GM12864 (cell line): ENCODE results near the gene GCFC2.

Experiments used
- DNase-seq: peaks from one replicate; pipeline ENCODE4 v3.0.0-alpha.2; 2011; ENCODE audit warnings: low read depth
- H3K4me3 ChIP-seq: 2 replicates; pipeline ENCODE4 v1.5.1; 2011; ENCODE audit warnings: mild to moderate bottlenecking, low read depth, low read length, control low read depth
- TF ChIP-seq, protein P1 (sequence below): IDR thresholded peaks from 2 replicates; pipeline ENCODE4 v1.5.1; 2011; ENCODE audit warnings: low read depth, mild to moderate bottlenecking, moderate library complexity, low read length, control low read depth, inconsistent platforms; ENCODE audit errors: missing control alignments

The GCFC2 gene

GRCh38 chr2:75619956-75620740 lies 90.6 kb downstream of the GCFC2 start:
- H3K4me3 ChIP-seq: no peak overlapping the region
- TF ChIP-seq, protein P1, sequence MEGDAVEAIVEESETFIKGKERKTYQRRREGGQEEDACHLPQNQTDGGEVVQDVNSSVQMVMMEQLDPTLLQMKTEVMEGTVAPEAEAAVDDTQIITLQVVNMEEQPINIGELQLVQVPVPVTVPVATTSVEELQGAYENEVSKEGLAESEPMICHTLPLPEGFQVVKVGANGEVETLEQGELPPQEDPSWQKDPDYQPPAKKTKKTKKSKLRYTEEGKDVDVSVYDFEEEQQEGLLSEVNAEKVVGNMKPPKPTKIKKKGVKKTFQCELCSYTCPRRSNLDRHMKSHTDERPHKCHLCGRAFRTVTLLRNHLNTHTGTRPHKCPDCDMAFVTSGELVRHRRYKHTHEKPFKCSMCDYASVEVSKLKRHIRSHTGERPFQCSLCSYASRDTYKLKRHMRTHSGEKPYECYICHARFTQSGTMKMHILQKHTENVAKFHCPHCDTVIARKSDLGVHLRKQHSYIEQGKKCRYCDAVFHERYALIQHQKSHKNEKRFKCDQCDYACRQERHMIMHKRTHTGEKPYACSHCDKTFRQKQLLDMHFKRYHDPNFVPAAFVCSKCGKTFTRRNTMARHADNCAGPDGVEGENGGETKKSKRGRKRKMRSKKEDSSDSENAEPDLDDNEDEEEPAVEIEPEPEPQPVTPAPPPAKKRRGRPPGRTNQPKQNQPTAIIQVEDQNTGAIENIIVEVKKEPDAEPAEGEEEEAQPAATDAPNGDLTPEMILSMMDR: no peak

DNA sequence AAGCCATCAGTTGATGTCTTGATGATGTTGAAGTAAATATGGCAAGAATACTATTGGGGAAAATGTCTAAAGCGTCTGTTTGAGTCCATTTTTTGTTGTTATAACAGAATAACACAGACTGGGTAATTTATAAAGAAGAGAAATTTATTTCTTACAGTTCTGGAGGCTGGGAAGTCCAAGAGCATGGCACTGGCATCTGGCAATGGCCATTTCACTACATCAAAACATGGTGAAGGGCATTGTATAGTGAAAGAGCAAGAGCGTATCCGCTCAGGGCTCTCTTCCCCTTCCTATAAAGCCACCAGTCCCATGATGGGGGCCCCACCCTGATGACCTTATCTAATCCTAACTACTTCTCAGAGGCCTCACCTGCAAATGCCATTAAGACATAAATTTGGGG lies 93.8 kb downstream of the GCFC2 start:
- no peak for DNase-seq
- H3K4me3 ChIP-seq: no peak overlapping the region
- TF ChIP-seq, protein P1: no peak

More at GRCh38 chr2:75619956-75620740, 90.6 kb downstream of the GCFC2 start:
- DNase-seq: no peak

DNA sequence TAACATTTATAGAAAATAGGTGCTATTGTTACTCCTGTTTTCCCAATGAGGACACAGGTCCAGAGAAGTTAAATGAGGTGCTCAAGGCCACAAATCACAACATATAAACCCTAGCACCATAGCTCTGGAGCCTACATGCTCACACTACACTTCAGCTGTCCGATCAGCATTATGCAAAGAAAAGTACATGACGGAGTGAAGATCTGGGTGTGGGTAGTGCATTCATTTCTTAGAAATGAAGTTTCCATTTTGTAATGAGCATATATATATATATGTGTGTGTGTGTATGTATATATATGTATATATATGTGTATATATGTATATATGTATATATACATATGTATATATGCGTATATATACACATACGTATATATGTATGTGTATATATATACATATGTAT lies 94.3 kb downstream of the GCFC2 start:
- TF ChIP-seq, protein P1: no peak
- DNase-seq: no peak
- H3K4me3 ChIP-seq: no peak overlapping the region

- TF ChIP-seq, protein P1: no peak
- DNase-seq: no peak
- no peak overlapping the region for H3K4me3 ChIP-seq
Measured at GRCh38 chr2:75614162-75614651, 96.5 kb downstream of the GCFC2 start.

GRCh38 chr2:75612862-75613243 lies 97.9 kb downstream of the GCFC2 start:
- TF ChIP-seq, protein P1: no peak
- H3K4me3 ChIP-seq: no peak overlapping the region
- DNase-seq: no peak
